Activated T-helper 2 cell treated with anti-CD3 and anti-CD28 coated beads, Interferon-gamma antibody, Interleukin-2, Interleukin-4, amounts not matched to agents 10 μg/mL and 5 μg/mL and 100 μg/mL, durations not matched to agents 14 hours and 24 hours and 36 hours (primary cell): ENCODE data around the gene GSTCD. TPM values are rescaled to one million over a fixed set of nuclear protein-coding genes. Genes with fewer than 3 reads are reported as not detected.
"Not testable (repeated sequence)": the region's sequence is repeated elsewhere in the genome, so short reads cannot be mapped to it uniquely, and the experiment has no call there.

Experiments
- DNase-seq: peaks from one replicate; pipeline ENCODE4 v3.0.0; 2021; ENCODE audit warnings: low spot score
- H3K27ac Mint-ChIP-seq: one replicate; pipeline ENCODE4 v1.8.0; 2021; ENCODE audit warnings: mixed read lengths
- H3K27me3 Mint-ChIP-seq: one replicate; pipeline ENCODE4 v1.8.0; 2021; ENCODE audit warnings: low read depth, mixed read lengths
- H3K36me3 Mint-ChIP-seq: one replicate; pipeline ENCODE4 v1.8.0; 2021; ENCODE audit warnings: low read depth, mixed read lengths
- H3K4me1 Mint-ChIP-seq: one replicate; pipeline ENCODE4 v1.8.0; 2021; ENCODE audit warnings: low read depth, mixed read lengths
- H3K4me3 Mint-ChIP-seq: one replicate; pipeline ENCODE4 v1.8.0; 2021; ENCODE audit warnings: low read depth, mild to moderate bottlenecking, moderate library complexity, mixed read lengths
- H3K9me3 Mint-ChIP-seq: one replicate; pipeline ENCODE4 v1.8.0; 2021; ENCODE audit warnings: mixed read lengths
- intact Hi-C: fragments of 100-400 bp; cut with micrococcal nuclease; formaldehyde crosslinking; loops from one replicate; pipeline ENCODE4 v1.15.1; 2023
- total RNA-seq: library from RNA; stranded (reverse); gene quantifications from 2 replicates; pipeline ENCODE4 v1.2.3, GENCODE V29; 2022

Gene GSTCD
- total RNA-seq: 15.7 and 16.7 TPM in 2 replicates

- peaks cover 26% of the 10 kb centered on the region for H3K4me1 Mint-ChIP-seq
- peak within 1 kb of the TSS; percentile 98 for H3K4me3 Mint-ChIP-seq
- H3K9me3 Mint-ChIP-seq: no peaks in the 10 kb centered on the region
- DNase-seq: peak; percentile 82
- H3K36me3 Mint-ChIP-seq: peaks cover 7% of the 10 kb centered on the region
- intact Hi-C loops: loop anchor here (5.0 to 10.0 kb wide), 5 partner anchors 186 to 654 kb away; partner anchors contain the start of genes AIMP1, NPNT, PPA2 and TBCK
- no peaks in the 10 kb centered on the region for H3K27me3 Mint-ChIP-seq
- peak within 1 kb of the TSS; percentile 94 for H3K27ac Mint-ChIP-seq
Observed at GRCh38 chr4:105708181-105709080, at the start of gene GSTCD, which contains the start of gene INTS12. Gene GSTCD, plus strand, starts transcription at chr4:105708784. Its CDS starts 8,830 bp downstream, at chr4:105717614. Gene INTS12, minus strand, starts transcription at chr4:105708689. Its CDS starts 8,684 bp downstream, at chr4:105700005.

DNA sequence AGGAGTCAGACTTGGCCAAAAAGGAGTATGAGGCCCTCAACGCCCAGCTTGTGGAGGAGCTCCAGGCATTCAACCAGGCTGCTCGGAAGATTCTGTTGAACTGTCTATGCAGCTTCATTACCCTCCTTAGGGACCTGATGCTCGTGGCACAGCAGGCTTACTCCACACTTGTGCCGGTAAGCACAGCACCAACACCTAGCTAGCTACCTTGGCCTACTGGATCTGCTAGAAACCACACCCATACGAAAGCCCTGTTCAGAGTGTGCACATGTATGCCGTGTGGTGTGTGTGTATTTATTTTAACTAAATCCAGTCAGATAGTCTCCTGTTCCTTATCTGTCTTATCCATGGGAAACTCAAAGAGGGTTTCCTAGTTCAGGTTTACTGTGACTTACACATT lies 49.4 kb upstream of the GSTCD start:
- Mint-ChIP-seq H3K27me3 (peaks cover 10% of the 10 kb centered on the region), H3K4me3 (no peak overlapping the region), H3K9me3 (no peaks in the 10 kb centered on the region), H3K4me1 (no peaks in the 10 kb centered on the region), H3K36me3 (no peaks in the 10 kb centered on the region), H3K27ac (no peak overlapping the region)
- DNase-seq: no peak
- intact Hi-C loops: no loop called here

DNA sequence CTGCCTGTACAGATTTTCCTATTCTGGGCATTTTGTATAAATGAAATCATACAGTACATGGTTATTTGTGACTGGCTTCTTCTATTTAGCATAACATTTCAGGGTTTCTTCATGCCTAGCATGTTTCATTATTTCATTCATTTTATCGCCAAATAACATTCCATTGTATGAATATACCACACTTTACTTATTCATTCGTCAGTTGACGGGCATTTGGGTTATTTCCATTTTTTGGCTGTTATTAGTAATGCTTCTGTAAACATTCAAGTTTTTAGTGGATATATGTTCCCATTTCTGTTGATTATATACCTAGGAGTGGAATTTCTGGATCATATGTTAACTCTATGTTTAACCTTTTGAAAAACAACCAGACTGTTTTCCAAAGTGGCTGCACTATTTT lies 47.6 kb upstream of the GSTCD start:
- no peaks in the 10 kb centered on the region for H3K9me3 Mint-ChIP-seq
- intact Hi-C loops: no loop called here
- no peaks in the 10 kb centered on the region for H3K4me1 Mint-ChIP-seq
- peaks cover 7% of the 10 kb centered on the region for H3K27me3 Mint-ChIP-seq
- no peak overlapping the region for H3K4me3 Mint-ChIP-seq
- no peak overlapping the region for H3K27ac Mint-ChIP-seq
- DNase-seq: no peak
- H3K36me3 Mint-ChIP-seq: no peaks in the 10 kb centered on the region

DNA sequence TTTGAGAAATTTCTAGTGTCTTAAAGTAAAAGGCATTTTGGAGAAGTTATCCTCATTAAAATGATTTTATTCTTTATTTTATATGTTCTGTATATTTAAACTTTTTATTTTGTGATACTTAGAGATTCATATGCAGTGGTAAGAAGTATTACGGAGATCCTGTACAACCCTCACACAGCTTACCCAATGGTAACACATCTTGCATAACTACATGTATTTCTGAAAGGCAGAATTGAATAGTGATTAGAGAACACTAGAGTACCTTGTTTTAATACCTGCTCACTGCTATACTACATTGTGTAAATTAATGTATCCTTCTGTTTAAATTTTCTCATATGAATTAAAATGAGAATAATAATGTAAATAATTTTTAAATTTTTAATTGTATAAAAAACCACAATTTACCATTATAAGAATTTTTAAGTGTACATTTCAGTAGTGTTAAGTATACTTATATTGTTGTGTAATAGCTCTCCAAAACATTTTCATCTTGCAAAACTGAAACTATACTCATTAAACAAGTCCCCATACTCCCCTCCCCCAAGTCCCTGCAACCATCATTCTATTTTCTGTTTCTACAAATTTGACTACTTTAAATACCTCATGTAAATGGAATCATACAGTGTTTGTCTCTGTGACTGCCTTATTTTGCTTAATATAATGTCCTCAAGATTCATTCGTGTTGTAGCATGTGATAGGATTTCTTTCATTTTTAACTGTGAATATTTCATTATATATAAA lies 45.5 kb upstream of the GSTCD start:
- H3K9me3 Mint-ChIP-seq: no peaks in the 10 kb centered on the region
- H3K4me3 Mint-ChIP-seq: no peak overlapping the region
- H3K4me1 Mint-ChIP-seq: no peaks in the 10 kb centered on the region
- peaks cover 9% of the 10 kb centered on the region for H3K27me3 Mint-ChIP-seq
- no peak for DNase-seq
- intact Hi-C loops: no loop called here
- H3K36me3 Mint-ChIP-seq: no peaks in the 10 kb centered on the region
- no peak overlapping the region for H3K27ac Mint-ChIP-seq

- no peaks in the 10 kb centered on the region for H3K36me3 Mint-ChIP-seq
- H3K9me3 Mint-ChIP-seq: no peaks in the 10 kb centered on the region
- H3K4me1 Mint-ChIP-seq: no peaks in the 10 kb centered on the region
- H3K4me3 Mint-ChIP-seq: no peak overlapping the region
- intact Hi-C loops: no loop called here
- no peak overlapping the region for H3K27ac Mint-ChIP-seq
- H3K27me3 Mint-ChIP-seq: peaks cover 9% of the 10 kb centered on the region
- no peak for DNase-seq
Observed at GRCh38 chr4:105666693-105667092, 41.9 kb upstream of the GSTCD start.

- Mint-ChIP-seq H3K27me3 (peaks cover 10% of the 10 kb centered on the region), H3K9me3 (no peaks in the 10 kb centered on the region)
Observed at GRCh38 chr4:105670684-105671083, 37.9 kb upstream of the GSTCD start.

DNA sequence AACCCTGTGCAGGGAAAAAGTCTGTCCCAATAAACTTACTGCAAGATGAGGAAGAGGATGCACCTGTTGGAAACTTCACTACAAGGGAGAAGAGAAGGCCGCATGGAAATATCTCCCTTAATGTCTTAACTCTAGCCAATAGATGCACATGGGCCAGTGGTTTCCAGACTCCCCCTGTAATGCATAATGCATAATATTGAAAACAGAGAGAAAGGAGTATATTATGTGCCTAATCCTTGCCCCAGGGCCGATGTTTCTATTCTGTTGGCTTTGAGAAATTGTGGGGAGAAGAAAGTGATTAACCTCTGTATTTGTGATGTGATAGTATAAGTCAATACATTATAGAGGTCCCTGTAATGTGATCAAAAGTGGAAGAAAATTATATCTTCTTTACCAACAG lies 37.3 kb upstream of the GSTCD start:
- Mint-ChIP-seq H3K4me3 (no peak overlapping the region), H3K4me1 (no peaks in the 10 kb centered on the region), H3K27ac (no peak overlapping the region), H3K9me3 (no peaks in the 10 kb centered on the region), H3K36me3 (no peaks in the 10 kb centered on the region), H3K27me3 (peaks cover 11% of the 10 kb centered on the region)
- DNase-seq: no peak
- intact Hi-C loops: no loop called here

More at GRCh38 chr4:105670684-105671083, 37.9 kb upstream of the GSTCD start:
- DNase-seq: no peak
- H3K4me3 Mint-ChIP-seq: no peak overlapping the region
- H3K27ac Mint-ChIP-seq: no peak overlapping the region
- no peaks in the 10 kb centered on the region for H3K36me3 Mint-ChIP-seq
- no peaks in the 10 kb centered on the region for H3K4me1 Mint-ChIP-seq
- intact Hi-C loops: no loop called here

DNA sequence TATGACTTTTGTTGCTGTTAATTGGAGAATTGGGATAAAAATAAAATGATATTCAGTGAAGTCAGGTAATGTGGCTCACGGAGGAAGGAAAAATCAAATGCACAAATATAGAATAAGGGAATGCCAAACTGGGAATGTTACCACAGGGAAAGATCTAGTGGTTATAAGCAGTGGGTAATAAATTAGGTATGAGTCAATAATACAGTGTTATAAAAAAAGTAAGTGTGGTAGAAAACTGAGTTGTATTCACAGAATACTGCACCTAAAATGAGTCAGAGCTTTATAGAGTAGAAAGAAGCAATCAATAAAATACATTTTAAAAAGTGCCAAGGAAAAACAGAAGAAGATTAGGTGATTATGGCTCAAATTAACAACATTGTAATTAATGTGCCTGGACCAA lies 34.6 kb upstream of the GSTCD start:
- Mint-ChIP-seq H3K4me1 (no peaks in the 10 kb centered on the region), H3K27ac (no peak overlapping the region), H3K27me3 (peaks cover 7% of the 10 kb centered on the region), H3K9me3 (no peaks in the 10 kb centered on the region), H3K4me3 (no peak overlapping the region), H3K36me3 (no peaks in the 10 kb centered on the region)
- no peak for DNase-seq
- intact Hi-C loops: no loop called here

DNA sequence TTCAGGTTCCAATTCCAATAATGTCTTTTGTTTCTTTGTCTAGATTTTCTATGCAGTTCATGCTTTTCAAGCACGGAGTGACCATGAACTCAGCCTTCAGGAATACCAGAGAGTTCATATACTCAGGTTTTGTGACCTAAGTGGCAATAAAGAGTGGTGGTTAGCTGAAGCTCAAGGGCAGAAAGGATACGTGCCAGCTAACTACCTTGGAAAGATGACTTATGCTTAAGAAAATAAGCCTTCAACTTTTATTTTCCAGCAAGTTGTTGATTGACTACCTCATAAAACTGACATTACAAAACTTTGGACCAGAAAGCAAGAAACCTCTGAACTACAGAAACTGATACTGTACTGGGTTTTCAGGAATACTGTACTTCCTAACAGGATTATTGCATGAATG lies 30.9 kb upstream of the GSTCD start:
- Mint-ChIP-seq H3K4me3 (no peak overlapping the region), H3K36me3 (peaks cover 11% of the 10 kb centered on the region), H3K4me1 (no peaks in the 10 kb centered on the region), H3K9me3 (no peaks in the 10 kb centered on the region), H3K27ac (no peak overlapping the region), H3K27me3 (peaks cover 5% of the 10 kb centered on the region)
- DNase-seq: no peak
- intact Hi-C loops: no loop called here

DNA sequence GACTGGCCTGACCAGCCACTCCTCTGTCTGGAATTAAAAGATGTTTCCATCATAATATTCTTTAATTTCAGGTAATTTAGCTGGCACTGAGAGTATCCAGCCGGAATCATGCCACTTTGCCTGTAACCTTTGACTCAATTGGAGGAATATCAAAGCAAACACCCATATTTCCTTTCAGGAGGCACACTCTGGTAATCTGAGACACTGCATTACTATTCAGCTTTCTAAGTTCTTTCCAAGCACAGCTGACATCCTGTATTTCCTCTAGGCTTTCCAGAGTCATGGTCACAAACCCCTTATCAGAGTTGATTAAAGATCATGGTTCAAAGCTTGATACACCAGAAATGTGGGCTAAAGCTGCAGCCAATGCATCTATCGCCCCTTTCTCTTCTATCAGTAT lies 29.4 kb upstream of the GSTCD start:
- peaks cover 3% of the 10 kb centered on the region for H3K27me3 Mint-ChIP-seq
- H3K9me3 Mint-ChIP-seq: no peaks in the 10 kb centered on the region
- H3K36me3 Mint-ChIP-seq: peaks cover 14% of the 10 kb centered on the region
- DNase-seq: no peak
- H3K4me3 Mint-ChIP-seq: no peak overlapping the region
- H3K27ac Mint-ChIP-seq: no peak overlapping the region
- intact Hi-C loops: no loop called here
- H3K4me1 Mint-ChIP-seq: no peaks in the 10 kb centered on the region

GRCh38 chr4:105683038-105683437 lies 25.5 kb upstream of the GSTCD start:
- H3K4me1 Mint-ChIP-seq: no peaks in the 10 kb centered on the region
- H3K27me3 Mint-ChIP-seq: no peaks in the 10 kb centered on the region
- H3K9me3 Mint-ChIP-seq: no peaks in the 10 kb centered on the region
- no peak overlapping the region for H3K27ac Mint-ChIP-seq
- peaks cover 25% of the 10 kb centered on the region for H3K36me3 Mint-ChIP-seq
- intact Hi-C loops: no loop called here
- DNase-seq: no peak
- no peak overlapping the region for H3K4me3 Mint-ChIP-seq

- DNase-seq: no peak
- H3K4me1 Mint-ChIP-seq: peaks cover 1% of the 10 kb centered on the region
- H3K27ac Mint-ChIP-seq: no peak overlapping the region
- intact Hi-C loops: no loop called here
- H3K27me3 Mint-ChIP-seq: no peaks in the 10 kb centered on the region
- no peak overlapping the region for H3K4me3 Mint-ChIP-seq
- no peaks in the 10 kb centered on the region for H3K9me3 Mint-ChIP-seq
- H3K36me3 Mint-ChIP-seq: peaks cover 47% of the 10 kb centered on the region
Observed at GRCh38 chr4:105686571-105686970, 22.0 kb upstream of the GSTCD start.

- H3K4me3 Mint-ChIP-seq, H3K27me3 Mint-ChIP-seq, H3K9me3 Mint-ChIP-seq, intact Hi-C loops, H3K27ac Mint-ChIP-seq, DNase-seq, H3K4me1 Mint-ChIP-seq: not testable (repeated sequence)
- H3K36me3 Mint-ChIP-seq: peaks cover 42% of the 10 kb centered on the region
Observed at GRCh38 chr4:105694812-105695211, 13.8 kb upstream of the GSTCD start.
